LNCaP clone FGC (cell line): ENCODE data around the gene SFPQ.

ENCODE experiments used
- DNase-seq: peaks from one replicate; pipeline ENCODE4 v3.0.0-alpha.2; 2011; ENCODE audit warnings: low read depth
- H3K4me3 ChIP-seq: 2 replicates; pipeline ENCODE4 v1.5.1; 2011; ENCODE audit warnings: mild to moderate bottlenecking, low read depth, low read length, control low read depth
- TF ChIP-seq, protein P1 (sequence below): IDR thresholded peaks from 2 replicates; pipeline ENCODE4 v1.5.1; 2012; ENCODE audit warnings: mild to moderate bottlenecking; ENCODE audit not compliant: control insufficient read depth, insufficient read depth; ENCODE audit errors: extremely low read depth

Gene SFPQ

DNA sequence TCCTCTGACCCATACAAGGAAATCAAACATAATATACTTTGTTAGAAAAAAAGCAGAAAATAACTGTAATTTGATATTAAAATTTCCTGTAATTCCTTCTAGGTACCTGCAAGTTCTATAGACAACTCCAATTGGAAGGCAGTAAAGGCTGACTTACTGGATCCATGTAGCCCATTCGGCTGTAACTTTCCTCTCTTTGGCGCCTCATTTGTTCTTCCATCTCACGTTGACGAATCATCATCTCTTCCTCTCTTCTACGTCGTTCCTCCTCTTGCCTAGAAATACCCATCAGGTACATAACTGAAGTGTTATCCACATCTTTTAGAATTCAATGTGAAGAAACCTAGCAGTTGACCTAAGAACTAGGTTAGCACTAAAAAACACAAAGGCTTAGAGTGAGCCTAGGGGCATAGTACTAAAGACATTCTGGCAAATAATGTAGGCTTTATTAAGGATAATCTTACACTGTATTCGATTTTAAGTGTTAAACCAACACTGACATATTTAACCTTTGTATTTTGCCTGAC is 5.1 kb downstream of the SFPQ start:
- TF ChIP-seq, protein P1, sequence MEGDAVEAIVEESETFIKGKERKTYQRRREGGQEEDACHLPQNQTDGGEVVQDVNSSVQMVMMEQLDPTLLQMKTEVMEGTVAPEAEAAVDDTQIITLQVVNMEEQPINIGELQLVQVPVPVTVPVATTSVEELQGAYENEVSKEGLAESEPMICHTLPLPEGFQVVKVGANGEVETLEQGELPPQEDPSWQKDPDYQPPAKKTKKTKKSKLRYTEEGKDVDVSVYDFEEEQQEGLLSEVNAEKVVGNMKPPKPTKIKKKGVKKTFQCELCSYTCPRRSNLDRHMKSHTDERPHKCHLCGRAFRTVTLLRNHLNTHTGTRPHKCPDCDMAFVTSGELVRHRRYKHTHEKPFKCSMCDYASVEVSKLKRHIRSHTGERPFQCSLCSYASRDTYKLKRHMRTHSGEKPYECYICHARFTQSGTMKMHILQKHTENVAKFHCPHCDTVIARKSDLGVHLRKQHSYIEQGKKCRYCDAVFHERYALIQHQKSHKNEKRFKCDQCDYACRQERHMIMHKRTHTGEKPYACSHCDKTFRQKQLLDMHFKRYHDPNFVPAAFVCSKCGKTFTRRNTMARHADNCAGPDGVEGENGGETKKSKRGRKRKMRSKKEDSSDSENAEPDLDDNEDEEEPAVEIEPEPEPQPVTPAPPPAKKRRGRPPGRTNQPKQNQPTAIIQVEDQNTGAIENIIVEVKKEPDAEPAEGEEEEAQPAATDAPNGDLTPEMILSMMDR: no peak
- DNase-seq: no peak
- H3K4me3 ChIP-seq: no peak overlapping the region

DNA sequence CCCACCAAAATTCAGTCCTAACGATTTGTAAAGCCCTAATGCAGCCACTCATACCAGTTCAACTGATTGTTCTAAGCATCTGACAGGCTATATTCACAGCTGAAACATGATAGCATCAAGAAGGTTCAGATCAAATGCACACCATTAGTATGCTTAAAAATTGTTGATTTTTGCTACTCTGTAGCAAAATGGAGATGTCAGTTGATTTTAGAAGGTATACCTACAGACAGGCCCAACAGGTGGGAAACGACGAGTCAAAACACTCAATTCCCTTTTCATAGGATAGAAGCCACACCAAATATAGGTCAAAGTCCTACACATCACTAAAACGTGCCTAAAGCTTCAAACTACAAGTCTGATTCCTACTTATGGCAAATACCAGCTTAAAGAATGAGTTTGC is 6.7 kb downstream of the SFPQ start:
- H3K4me3 ChIP-seq: no peak overlapping the region
- TF ChIP-seq, protein P1: no peak
- no peak for DNase-seq

DNA sequence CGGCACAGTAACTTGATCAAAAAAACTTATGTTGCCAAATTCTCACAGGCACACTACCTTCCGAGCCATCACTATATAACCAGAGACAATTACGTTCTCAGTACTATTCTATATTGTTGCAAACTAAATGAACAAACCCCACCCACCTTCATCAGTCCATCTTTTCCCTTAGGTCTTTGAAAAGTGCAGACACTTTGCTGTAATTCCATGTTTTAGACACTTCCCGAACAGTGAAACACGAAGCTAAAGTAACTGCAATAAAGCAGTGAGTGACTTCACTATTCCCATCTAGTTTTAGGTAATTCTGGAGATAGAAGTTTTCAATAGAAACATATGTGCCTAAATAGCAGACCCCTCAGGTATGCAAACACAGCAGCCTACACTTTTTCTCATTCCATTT is 7.7 kb downstream of the SFPQ start:
- no peak overlapping the region for H3K4me3 ChIP-seq
- no peak for DNase-seq
- TF ChIP-seq, protein P1: no peak

DNA sequence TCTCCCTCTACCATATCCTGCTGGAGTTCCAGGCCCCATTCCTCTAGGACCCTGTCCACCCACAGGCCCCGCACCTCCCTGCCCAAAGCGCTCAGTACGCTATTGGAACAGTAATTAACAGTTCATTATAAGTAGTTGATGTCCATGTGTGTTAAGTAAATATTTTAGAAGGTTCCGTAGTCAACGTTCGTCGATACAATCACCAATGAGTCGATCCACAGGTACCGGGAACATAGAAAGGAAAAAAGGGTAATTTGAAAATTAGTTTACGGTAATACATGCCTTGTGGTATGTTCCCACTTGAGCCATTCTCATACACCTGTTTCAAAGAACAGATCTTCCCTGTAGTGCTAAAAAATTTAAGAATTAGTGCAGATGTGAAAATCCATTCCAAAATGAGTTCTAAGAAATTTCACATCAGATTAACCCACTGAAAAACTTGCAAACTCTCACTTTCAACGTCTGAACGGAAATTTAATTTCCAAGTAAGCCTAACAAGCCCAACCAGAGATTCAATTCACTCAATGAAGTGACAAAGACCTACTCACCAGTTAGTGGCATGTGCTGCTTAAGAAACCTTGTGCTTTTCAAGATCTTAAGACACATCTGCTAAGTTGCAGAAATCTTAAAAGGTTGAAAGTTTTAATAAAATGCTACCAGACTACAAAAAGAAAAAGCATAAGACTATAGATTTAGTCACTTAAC is 8.3 kb downstream of the SFPQ start:
- no peak for DNase-seq
- no peak overlapping the region for H3K4me3 ChIP-seq
- TF ChIP-seq, protein P1: no peak

DNA sequence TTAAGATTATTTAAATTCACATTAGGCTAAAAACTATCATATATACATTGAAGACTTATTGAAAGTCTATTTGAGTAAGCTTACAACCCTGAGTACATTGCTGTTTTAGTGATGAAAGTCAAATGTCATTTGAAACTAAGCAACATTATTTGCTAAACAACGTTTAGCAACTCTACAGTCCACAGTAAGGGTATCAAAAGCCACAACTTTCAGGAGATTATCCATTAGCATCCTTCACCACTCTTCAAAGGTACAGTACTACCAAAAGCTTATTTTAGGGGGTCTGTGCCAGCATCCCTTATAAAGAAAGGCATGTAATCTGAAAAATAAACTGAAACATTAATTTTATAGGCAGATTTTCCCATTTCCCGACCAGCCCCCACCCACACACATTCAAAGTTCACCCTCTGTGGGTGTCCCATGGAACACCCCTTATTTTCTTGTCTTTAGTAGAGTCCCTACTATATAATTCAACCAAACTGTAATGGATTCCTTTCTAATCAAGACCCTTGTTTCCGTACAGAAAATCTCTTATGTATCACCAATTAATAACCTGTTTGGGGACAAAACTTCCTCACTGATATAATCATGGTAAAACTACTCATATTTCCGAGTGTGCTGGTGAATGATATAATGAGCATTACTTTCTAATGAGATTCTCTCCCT is 11.0 kb downstream of the SFPQ start:
- TF ChIP-seq, protein P1: no peak
- DNase-seq: no peak
- H3K4me3 ChIP-seq: no peak overlapping the region

DNA sequence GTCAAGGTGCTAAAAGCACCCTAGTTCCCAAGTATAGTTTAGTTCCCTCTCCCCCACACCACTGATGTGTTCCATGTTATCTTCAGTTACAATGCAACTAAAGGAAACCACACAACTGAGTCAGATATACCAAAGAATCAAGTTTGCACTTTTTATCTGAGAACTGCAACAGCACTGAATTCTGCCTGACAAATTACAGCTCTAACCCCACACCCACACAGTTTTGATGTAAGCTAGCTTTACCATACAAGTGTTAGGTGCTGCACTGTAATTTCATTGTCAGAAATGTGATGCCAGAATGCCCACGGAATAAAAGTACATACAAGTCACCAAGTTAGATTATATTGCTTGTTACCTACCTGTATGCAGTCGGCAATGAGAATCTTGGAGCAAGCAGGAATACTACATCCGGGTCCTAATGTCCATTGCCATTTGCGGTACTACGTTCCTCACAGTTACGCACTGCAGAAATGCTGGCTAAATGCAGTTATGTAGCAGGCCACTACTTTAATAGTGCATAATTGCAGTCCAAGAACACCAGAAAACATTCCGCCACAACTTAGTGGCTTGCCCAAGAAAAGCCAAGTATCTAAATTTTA is 12.1 kb downstream of the SFPQ start:
- DNase-seq: no peak
- TF ChIP-seq, protein P1: no peak
- no peak overlapping the region for H3K4me3 ChIP-seq

DNA sequence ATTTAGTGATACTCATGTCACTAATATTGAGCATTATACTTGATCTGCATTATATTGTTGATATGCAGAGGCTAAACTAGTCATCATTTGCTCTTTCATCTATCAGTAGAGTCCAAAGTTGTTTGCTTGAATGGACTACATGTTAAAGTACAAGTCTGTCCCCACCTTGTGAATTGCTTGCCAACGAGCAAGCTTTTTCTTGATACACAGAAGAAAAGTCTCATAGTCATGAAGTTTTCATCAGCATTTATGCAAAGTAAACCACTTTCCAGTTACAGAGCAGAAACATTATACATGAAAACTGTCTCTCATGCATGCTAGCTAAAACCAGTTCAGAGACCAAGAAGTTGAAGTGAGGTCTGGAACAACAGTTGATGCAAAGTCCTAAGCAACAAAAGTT is 13.0 kb downstream of the SFPQ start:
- no peak overlapping the region for H3K4me3 ChIP-seq
- no peak for DNase-seq
- TF ChIP-seq, protein P1: no peak
